Urinary bladder (tissue), 4 donors: ENCODE data around the gene ILKAP. TPM values are rescaled to one million over a fixed set of nuclear protein-coding genes. Genes with fewer than 3 reads are reported as not detected.

Source experiments
- DNase-seq: peaks from one replicate; pipeline ENCODE4 v3.0.0-alpha.2; 2015; ENCODE audit errors: extremely low spot score
- H3K27ac ChIP-seq: one replicate; pipeline ENCODE4 v1.5.1; 2013; ENCODE audit warnings: low read depth, mild to moderate bottlenecking, moderate library complexity
- H3K36me3 ChIP-seq: one replicate; pipeline ENCODE4 v1.6.1; 2013; ENCODE audit warnings: mild to moderate bottlenecking, moderate library complexity; ENCODE audit not compliant: insufficient read depth
- H3K4me1 ChIP-seq: one replicate; pipeline ENCODE4 v1.6.1; 2013; ENCODE audit warnings: mild to moderate bottlenecking, moderate library complexity; ENCODE audit not compliant: insufficient read depth
- H3K4me3 ChIP-seq: one replicate; pipeline ENCODE4 v1.5.1; 2013; ENCODE audit warnings: low read depth, low read length
- WGBS: extraction: QIAGEN DNeasy Blood & Tissue Kit; methylation state at CpG from one replicate; pipeline ENCODE4 v1.1.7; 2013; 5-methylcytosine and 5-hydroxymethylcytosine counted together
- polyA plus RNA-seq: library from polyadenylated mRNA; stranded (reverse); fragments of 200-250 nt; gene quantifications from one replicate; pipeline ENCODE4 v1.2.3, GENCODE V29; 2013
- total RNA-seq: library from RNA; depleted of rRNA; stranded (reverse); fragments of >200 nt; gene quantifications from one replicate; pipeline ENCODE4 v1.2.3, GENCODE V29; 2014
- donor health status: healthy with polysubstance abuse.
- donor health status: healthy.

ILKAP gene
- total and polyA plus RNA-seq, 2 donors: 32.0 to 41.6 TPM

DNA sequence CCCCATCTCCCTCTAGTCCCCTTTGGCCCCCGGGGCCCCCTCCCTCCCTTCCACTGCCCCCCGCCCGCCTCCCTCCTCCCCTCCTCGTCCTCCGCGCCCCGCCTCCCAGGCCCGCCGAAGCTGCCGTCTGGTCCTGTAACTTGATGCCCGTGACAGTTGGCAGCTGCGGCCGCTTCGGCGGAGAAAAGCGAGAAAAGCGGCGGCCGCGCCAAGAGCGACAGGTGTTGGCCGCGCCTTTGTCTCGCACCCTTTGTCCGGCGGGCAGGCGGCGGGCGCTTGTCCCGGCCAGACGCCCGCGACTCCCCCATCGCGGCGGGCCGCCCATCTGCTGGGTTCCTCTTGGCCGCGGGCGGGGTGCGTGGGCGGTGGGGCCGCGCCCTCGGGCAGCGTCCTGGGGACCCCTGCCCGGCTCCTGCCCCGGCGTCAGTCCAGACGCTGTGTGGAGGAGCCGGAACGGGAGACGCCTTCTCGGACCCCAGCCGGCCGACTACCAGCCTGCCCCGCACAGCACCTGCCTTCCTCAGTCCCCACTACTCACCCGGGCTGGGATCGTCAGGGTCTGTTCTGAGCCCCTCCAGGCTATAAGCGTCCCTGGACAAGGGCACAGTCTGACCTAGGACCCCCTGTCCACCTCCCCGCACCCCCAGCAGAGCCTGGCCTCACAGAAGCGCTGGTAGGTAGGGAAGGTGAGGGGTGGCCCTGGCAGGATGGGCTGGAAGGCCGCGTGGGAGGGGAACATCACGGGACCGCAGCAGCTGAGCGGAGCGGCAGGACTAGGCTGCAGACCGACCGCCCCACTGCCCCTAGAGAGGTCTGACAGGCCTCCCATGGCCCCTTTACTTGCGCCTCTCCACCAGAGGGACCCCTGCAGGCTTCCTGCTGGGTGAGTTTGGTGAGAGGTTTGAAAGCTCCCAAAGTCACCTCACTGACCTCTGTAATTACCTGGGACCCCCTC, 37.5 kb upstream of the ILKAP start:
- no peak overlapping the region for H3K27ac ChIP-seq
- H3K4me3 ChIP-seq: peak overlapping the region; percentile 68
- peaks cover 2% of the 10 kb centered on the region for H3K36me3 ChIP-seq
- H3K4me1 ChIP-seq: peaks cover 9% of the 10 kb centered on the region
- no peak for DNase-seq
- 12% methylated on average over 71 of the region's 71 CpGs for WGBS

DNA sequence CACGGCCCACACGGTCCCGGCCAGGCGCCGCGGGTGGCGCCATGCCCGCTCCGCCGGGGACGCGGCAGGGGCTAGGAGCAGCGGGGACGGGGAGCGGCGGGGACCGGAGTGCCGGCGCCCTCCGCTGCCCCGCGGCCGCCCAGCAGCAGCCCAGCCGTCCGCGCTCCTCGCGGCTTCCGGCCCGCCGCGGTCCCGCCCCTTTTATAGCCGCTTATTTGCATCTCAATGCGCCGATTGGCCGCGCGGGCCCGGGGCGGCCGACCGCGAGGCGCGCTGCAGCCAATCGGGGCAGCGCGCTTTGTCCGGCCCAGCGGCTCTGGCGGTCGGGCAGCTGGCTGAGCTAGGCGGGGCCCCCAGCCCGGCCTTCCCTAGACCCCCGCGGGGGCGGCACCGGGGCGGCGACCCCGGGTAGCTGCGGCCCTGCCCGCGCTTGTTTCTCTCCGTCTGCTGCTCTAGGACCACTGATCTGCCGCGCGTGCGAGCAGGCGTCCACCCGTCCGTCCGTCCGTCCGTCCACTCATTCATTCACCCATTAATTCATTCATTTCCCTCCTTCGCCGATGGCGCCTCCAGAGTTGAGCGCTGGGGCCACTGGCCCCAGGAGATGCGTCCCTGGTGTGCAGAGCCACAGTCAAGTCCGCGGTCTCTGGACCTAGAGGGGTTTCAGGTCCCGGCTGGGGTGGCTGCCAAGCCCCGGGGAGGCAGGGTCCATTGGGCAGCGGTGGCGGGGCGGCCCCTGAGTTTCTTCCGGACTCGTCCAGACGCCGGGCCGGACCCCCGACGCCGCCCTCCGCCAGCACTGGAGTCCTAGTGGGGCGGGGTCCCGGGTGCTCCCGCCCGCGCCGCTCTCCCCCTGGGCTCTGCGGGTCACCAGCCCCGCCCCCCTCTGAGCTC, 36.6 kb upstream of the ILKAP start, which contains the start of gene HES6:
HES6 (minus strand) TSS at position 176 of the 894 bp plus-strand sequence; CDS start at position 43, 133 bp downstream.
- peaks cover 9% of the 10 kb centered on the region for H3K4me1 ChIP-seq
- peak; percentile 53 for DNase-seq
- no peak within 1 kb of the TSS for H3K27ac ChIP-seq
- peaks cover 1% of the 10 kb centered on the region for H3K36me3 ChIP-seq
- under 1% methylated on average over 105 of the region's 105 CpGs for WGBS
- H3K4me3 ChIP-seq: peak within 1 kb of the TSS; percentile 68

DNA sequence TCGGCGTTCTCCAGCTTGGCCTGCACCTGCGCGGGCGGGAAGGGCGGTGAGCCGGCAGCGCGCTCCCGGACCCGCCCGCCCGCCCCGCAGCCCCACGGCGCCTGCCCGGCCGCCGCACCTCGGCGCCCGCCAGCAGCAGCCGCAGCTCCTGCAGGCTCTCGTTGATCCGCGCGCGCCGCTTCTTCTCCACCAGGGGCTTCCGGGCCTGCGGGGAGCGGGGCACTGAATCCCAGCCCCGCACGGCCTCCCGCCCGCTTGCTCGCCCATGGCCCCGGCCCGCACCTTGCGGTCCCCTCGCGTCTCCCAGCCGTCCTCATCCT, 36.0 kb upstream of the ILKAP start:
- H3K27ac ChIP-seq: no peak overlapping the region
- under 1% methylated on average over 43 of the region's 43 CpGs for WGBS
- H3K4me3 ChIP-seq: peak overlapping the region; percentile 68
- peaks cover 9% of the 10 kb centered on the region for H3K4me1 ChIP-seq
- H3K36me3 ChIP-seq: no peaks in the 10 kb centered on the region
- DNase-seq: no peak

DNA sequence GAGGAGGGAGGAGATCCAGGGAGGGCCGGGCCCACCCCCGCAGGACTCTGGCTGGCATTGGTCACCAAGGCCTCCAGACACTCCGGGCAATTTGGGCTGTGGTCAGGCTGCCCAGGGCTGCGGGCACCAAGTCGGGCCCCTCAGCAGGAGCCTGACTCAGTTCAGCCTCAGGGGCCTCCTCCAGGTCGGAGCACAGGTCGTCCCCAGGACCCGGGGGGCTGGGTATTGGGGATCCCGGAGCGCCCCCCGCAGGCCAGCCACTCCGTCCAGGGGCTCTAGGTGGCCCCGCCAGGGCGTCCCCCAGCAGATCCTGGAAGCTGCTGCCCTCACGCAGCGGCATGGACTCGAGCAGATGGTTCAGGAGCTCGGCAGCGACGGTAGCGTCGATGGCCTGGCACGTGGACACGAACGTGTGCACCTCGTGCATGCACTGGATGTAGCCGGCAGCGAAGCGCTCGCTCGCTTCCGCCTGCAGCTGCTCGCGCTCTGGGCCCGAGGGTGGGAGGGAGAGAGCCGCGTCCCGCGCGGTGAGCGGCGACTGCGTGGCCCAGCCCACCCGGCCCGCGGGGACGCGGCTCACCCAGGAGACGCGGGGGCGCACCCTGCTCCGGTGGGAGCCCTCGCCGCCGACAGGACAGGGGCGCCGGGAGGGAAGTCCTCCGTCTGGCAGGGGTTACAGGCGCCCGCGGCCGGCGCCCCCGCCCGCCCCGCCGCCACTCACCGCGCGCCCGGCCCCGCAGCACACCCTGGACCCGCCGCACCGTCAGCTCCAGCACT, 35.5 kb upstream of the ILKAP start:
- WGBS: 18% methylated on average over 75 of the region's 75 CpGs
- DNase-seq: no peak
- peak overlapping the region; percentile 68 for H3K4me3 ChIP-seq
- no peak overlapping the region for H3K27ac ChIP-seq
- H3K4me1 ChIP-seq: peaks cover 9% of the 10 kb centered on the region
- H3K36me3 ChIP-seq: no peaks in the 10 kb centered on the region

DNA sequence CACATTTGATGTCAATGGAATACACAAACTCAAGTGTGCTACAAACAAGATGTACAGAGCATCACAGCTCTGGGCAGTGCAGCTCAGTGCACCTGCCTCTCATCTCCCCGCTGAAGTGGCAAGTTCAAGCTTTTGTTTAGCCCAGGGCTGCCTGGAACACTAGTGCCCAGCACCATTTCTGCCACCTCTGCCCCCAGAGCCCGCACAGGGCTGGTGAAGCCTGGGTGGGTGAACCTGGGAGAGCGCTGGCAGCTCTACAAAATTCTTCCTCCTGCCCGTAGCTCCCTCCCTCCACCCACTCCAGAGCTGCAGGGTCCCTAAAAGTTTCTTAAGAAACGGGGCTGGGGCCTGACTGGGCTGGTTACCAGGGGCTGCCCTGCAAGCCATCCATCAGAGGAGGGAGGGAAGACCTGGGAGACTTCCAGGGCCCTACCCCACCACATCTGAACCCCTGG, 34.8 kb upstream of the ILKAP start:
- H3K4me3 ChIP-seq: no peak overlapping the region
- WGBS: 87% methylated on average over 5 of the region's 5 CpGs
- H3K36me3 ChIP-seq: no peaks in the 10 kb centered on the region
- no peak overlapping the region for H3K27ac ChIP-seq
- peaks cover 9% of the 10 kb centered on the region for H3K4me1 ChIP-seq
- DNase-seq: no peak

DNA sequence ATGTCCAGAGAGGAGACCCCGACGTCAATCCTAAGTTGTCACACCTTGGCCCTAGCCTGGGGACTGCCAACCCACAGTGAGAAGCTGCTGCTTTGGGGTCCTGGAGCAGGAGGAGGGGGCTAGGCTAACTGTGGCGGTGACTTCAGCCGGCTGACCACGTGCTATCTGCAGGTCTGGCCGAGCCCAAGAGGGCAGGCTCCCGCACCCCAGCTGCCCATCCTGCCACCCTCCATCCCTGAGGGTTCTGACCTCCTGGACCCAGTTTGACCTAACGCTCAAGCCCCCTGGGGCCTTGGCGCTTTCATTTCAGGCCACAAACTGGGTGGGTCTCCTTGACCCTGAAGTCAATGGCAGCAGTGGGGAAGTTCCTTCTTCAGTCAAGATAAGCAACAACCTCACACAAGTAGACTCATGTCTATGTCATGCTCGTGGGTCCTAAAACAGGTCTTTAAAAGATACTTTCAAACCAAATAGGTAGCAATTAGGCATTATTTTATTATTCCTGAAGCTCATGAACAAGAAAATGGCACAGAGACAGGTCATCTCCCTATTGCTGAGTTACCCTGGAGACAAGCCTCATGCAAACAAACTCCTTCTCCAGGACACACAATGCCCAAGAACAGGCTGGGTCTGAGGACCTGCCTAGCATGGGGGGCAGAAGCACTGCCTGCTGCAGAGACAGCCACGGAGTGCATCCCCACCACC, 34.1 kb upstream of the ILKAP start:
- no peak for DNase-seq
- 84% methylated on average over 11 of the region's 11 CpGs for WGBS
- H3K4me1 ChIP-seq: peaks cover 9% of the 10 kb centered on the region

DNA sequence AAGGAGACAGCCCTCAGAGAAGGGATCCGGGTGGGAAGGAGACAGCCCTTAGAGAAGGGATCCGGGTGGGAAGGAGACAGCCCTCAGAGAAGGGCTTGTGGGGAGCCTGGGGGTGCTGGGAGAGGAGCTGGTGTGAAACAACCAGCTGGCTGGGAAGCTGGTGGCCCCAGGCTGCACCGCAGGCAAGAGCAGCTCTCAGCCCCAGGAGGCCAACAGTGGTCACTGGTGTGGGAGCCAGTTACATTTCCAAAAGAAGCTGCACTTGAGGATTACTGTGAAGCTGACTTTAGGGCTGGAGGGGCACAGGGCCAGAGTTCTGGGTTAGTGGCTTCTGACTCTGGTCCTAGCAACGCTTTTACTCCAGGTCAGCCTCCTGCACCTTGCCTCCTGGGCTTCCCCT, 33.1 kb upstream of the ILKAP start:
- Histone ChIP-seq H3K36me3 (no peaks in the 10 kb centered on the region), H3K4me1 (peaks cover 9% of the 10 kb centered on the region), H3K27ac (no peak overlapping the region), H3K4me3 (no peak overlapping the region)
- DNase-seq: no peak
- WGBS: 93% methylated on average over 4 of the region's 4 CpGs

More for the DNA sequence above, 34.1 kb upstream of the ILKAP start:
- no peaks in the 10 kb centered on the region for H3K36me3 ChIP-seq
- H3K27ac ChIP-seq: no peak overlapping the region
- H3K4me3 ChIP-seq: no peak overlapping the region

DNA sequence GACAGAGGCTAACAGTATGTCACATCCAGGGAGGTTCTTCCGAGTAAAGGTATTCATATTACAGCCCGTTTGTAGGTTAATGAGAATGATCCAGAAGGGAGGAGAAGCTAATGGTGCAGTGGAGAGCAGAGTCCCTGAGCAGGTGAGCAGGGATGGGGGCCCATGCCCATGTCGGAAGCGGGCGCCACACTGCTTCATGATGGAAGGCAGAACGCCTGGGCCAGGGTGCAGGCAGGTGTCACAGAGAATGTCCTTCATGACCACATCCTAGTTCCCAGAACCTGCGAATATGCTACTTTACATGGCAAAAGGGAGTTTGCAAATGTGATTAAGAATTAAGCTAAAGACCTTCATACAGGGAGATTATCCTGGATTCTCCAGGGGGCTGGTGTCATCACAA, 32.4 kb upstream of the ILKAP start:
- DNase-seq: no peak
- 94% methylated on average over 7 of the region's 7 CpGs for WGBS
- H3K36me3 ChIP-seq: no peaks in the 10 kb centered on the region

DNA sequence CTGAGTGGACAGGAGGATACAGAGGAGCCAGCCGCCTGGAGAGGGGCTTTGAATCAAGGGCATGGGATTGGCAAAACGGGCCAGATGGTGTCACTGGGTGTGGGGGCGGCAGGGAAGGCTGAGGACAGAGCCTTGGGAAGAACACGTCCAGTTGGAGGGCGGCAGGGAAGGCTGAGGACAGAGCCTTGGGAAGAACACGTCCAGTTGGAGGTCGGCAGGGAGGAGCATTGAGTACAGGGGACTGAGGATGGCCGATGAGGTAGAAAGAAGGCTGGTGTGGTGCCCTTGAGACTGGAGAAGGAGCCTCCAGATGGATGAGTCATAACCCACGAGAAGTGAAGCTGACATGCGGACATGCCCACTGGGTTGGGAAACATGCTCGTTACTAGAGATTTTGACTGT, 31.8 kb upstream of the ILKAP start:
- DNase-seq: no peak
- H3K36me3 ChIP-seq: no peaks in the 10 kb centered on the region
- H3K4me1 ChIP-seq: peaks cover 5% of the 10 kb centered on the region
- no peak overlapping the region for H3K4me3 ChIP-seq
- 83% methylated on average over 11 of the region's 11 CpGs for WGBS
- no peak overlapping the region for H3K27ac ChIP-seq

More for the DNA sequence above, 32.4 kb upstream of the ILKAP start:
- H3K4me1 ChIP-seq: peaks cover 9% of the 10 kb centered on the region
- no peak overlapping the region for H3K4me3 ChIP-seq
- H3K27ac ChIP-seq: no peak overlapping the region

DNA sequence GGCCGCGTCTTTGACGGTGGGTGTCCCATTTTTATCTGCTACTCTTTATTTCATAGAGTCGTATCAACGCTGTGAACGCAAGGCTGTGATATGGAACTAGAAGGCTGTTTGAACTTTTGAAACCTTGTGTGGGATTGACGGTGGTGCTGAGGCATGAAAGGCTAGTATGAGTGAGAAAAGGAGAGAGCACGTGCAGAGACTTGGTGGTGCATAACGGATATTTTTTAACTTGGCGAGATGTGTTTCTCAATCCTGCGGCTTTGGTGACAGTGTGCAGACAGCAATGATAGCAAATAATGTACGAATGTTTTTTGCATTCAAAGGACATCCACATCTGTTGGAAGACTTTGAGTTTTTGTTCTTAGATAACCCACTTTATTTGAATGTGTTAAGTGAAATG, 30.1 kb upstream of the ILKAP start:
- 89% methylated on average over 12 of the region's 12 CpGs for WGBS
- Histone ChIP-seq H3K4me1 (no peaks in the 10 kb centered on the region), H3K27ac (no peak overlapping the region), H3K4me3 (no peak overlapping the region), H3K36me3 (no peaks in the 10 kb centered on the region)
- no peak for DNase-seq

DNA sequence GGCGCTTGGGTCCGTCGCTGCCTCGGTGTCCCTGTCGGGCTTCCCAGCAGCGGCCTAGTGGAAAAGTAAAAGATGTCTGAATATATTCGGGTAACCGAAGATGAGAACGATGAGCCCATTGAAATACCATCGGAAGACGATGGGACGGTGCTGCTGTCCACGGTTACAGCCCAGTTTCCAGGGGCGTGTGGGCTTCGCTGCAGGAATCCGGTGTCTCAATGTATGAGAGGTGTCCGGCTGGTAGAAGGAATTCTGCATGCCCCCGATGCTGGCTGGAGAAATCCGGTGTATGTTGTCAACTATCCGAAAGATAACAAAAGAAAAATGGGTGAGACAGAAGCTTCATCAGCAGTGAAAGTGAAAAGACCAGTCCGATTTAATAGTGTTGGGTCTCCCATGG, 28.3 kb upstream of the ILKAP start:
- no peak for DNase-seq

DNA sequence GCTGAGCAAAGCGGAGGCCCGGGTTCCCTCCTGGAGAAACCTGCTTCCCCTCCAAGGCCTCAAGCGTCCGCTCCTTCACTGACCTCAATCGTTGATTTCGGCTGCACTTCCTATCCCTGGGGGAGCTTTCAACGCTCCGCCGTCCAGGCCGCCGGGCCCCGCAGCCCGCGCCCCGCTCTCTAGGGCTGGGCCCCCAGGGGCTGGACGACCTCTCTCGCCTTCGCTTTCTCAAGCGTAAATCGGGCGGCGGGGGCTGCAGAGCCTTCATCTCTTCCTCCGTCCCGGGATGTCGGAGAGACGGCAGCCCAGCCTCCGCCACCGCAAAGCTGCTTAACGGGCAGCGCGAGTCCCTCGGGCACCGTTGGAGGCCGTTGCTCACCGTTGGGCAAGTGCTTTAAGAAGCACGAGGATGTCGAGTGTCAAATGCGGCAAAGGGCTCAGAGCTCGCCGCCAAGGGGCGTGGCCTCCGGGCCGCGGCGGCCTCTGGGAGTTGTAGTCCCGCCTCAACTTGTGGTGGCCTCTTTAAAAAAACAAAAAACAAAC, 27.8 kb upstream of the ILKAP start:
- WGBS: 4% methylated on average over 46 of the region's 46 CpGs
- H3K36me3 ChIP-seq: no peaks in the 10 kb centered on the region
- no peaks in the 10 kb centered on the region for H3K4me1 ChIP-seq
- H3K4me3 ChIP-seq: peak overlapping the region; percentile 28
- no peak overlapping the region for H3K27ac ChIP-seq
- DNase-seq: no peak

More for the DNA sequence above, 28.3 kb upstream of the ILKAP start:
- H3K36me3 ChIP-seq: no peaks in the 10 kb centered on the region
- H3K4me3 ChIP-seq: no peak overlapping the region
- no peak overlapping the region for H3K27ac ChIP-seq
- WGBS: 63% methylated on average over 21 of the region's 21 CpGs
- no peaks in the 10 kb centered on the region for H3K4me1 ChIP-seq
